Mononuclear cell (primary cell): Measurements from ENCODE around the gene ASMTL. TPM values are rescaled to one million over a fixed set of nuclear protein-coding genes. Genes with fewer than 3 reads are reported as not detected.
"Not testable (repeated sequence)": the region's sequence is repeated elsewhere in the genome, so short reads cannot be mapped to it uniquely, and the experiment has no call there.

Source experiments
- H3K27me3 ChIP-seq: 2 replicates; pipeline ENCODE4 v1.6.0; 2011; ENCODE audit warnings: low read length, control low read depth; ENCODE audit not compliant: insufficient read depth
- H3K4me1 ChIP-seq: 2 replicates; pipeline ENCODE4 v1.5.1; 2011; ENCODE audit warnings: mild to moderate bottlenecking, low read length, control low read depth; ENCODE audit not compliant: insufficient read depth
- H3K4me3 ChIP-seq: 2 replicates; pipeline ENCODE4 v1.5.1; 2011; ENCODE audit warnings: mild to moderate bottlenecking, low read length, moderate library complexity
- H3K9me3 ChIP-seq: 2 replicates; pipeline ENCODE4 v1.5.1; 2011; ENCODE audit warnings: low read depth, mild to moderate bottlenecking, control low read depth, low read length
- total RNA-seq: library from RNA; depleted of rRNA; stranded (reverse); fragments of >200 nt; gene quantifications from one replicate; pipeline ENCODE4 v1.2.3, GENCODE V29; 2012

Gene ASMTL, protein sequence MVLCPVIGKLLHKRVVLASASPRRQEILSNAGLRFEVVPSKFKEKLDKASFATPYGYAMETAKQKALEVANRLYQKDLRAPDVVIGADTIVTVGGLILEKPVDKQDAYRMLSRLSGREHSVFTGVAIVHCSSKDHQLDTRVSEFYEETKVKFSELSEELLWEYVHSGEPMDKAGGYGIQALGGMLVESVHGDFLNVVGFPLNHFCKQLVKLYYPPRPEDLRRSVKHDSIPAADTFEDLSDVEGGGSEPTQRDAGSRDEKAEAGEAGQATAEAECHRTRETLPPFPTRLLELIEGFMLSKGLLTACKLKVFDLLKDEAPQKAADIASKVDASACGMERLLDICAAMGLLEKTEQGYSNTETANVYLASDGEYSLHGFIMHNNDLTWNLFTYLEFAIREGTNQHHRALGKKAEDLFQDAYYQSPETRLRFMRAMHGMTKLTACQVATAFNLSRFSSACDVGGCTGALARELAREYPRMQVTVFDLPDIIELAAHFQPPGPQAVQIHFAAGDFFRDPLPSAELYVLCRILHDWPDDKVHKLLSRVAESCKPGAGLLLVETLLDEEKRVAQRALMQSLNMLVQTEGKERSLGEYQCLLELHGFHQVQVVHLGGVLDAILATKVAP
- 12.7 TPM for total RNA-seq

DNA sequence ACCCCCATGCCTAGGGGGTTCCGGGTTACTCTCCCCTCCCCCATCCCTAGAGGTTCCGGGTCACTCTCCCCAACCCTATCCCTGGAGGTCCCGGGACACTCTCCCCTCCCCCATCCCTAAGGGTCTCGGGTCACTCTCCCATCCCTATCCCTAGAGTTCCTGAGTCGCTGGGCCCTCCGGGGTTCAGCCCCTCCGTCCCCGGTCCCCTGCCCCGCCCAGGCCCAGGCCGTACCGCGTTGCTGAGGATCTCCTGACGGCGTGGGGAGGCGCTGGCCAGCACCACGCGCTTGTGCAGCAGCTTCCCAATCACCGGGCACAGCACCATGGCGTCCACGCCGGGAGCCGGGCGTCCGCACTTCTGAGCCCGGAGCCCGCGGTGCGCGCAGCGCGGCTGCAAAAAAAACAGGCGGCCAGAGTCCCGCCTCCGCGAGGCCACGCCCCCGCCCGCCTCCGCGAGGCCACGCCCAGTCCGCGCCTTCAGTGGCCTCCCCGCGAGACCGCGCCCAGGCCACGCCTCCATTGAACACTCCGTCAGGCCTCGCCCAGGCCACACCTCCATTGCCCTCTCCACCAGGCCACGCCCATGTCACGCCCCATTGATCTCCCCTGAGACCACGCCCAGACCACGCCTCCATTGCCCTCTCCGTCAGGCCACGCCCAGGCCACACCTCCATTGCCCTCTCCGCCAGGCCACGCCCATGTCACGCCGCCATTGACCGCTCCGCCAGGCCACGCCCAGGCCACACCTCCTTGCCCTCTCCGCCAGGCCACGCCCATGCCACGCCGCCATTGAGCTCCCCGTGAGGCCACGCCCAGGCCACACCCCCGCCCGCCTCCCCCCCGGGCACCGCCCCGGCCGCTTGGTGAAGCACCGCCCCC is at the start of gene ASMTL:
TSS of gene ASMTL (minus strand) at position 394 of the 879 bp plus-strand sequence. CDS start at position 325, 69 bp downstream.
- H3K27me3 ChIP-seq: no peaks in the 10 kb centered on the region
- H3K4me1 ChIP-seq: peaks cover 20% of the 10 kb centered on the region
- peak within 1 kb of the TSS; percentile 75 for H3K4me3 ChIP-seq
- H3K9me3 ChIP-seq: peaks cover 4% of the 10 kb centered on the region

DNA sequence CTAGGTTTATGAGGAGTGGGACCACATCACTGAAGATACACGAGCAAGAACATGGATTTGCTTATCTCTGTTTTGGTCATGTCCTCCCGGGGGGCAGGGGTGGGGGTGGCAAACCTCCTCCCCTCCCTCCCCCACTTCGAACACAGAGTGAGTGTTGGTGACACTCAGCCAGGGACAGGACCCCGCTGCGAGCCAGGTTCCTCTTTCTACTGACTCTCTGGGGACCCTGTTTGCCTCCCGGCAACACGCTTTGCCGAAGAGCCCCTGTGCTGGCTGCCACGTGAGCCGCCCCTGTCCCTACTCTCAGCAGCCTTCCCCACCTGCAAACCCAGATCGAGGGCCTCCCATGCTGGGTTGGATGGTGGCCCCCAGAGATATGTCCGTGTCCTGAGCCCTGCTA is 49.5 kb upstream of the ASMTL start:
- no peak overlapping the region for H3K4me3 ChIP-seq
- H3K27me3 ChIP-seq: no peaks in the 10 kb centered on the region
- H3K4me1 ChIP-seq: peaks cover 69% of the 10 kb centered on the region
- no peaks in the 10 kb centered on the region for H3K9me3 ChIP-seq

DNA sequence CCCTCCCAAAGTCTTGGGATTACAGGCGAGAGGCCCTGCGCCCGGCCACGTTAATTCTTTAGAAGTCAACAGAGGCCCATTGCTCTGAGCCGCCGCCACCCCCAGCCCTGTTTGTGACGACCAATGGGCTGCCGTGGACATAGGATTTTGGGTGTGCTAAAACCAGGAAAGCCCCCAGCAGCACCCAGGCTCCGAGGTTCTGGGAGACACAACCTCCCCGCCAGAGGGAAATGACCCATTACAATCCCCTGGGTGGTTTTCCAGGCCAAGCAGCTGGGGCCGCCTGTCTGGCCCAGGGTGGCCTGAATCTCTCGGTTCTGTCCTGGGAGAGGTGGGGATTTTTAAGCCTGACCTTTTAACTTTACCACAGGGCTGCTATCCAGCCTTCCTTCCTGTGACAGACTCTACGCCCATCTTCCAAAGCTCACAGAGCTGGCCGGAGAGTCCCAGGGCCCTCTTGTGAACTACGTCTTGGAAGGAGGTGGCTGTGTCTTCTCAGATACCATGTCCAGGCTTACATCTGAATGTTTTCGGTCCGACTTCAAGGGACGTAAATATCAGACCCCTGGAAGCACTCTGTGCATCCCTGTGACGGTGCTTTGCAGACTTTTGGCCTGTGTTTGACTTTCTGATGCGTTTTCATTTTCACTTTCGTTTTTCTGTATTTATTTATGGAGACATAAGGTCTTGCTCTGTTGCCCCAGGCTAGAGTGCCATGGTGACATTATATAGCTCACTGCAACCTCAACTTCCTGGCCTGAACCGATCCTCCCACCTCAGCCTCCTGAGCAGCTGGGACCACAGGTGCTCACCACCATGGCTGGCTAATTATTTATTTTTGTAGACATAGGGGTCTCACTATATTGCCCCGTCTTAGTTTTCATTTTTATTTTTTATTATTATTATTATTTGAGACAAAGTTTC is 48.3 kb upstream of the ASMTL start:
- Histone ChIP-seq H3K27me3 (no peaks in the 10 kb centered on the region), H3K4me1 (peaks cover 60% of the 10 kb centered on the region), H3K4me3 (no peak overlapping the region), H3K9me3 (no peaks in the 10 kb centered on the region)

DNA sequence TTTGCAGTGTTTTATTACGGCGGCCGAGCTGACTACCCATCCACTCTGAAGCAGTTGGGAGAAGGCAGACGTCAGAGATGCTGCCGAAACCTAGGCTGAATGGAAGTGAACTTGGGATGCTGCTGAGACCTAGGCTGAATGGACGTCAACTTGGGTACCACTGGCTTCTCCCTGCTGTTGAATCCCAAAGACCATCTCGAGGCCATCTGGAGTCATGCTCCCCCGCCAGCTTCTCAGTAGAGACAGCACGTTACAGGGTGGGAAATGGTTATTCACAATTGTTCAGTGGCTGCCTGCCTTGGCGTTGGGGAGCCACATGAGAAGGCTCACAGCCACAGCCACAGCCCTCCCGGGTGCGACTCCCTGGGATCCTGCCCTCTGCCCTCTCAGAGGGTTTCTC is 43.4 kb upstream of the ASMTL start:
- peaks cover 26% of the 10 kb centered on the region for H3K4me1 ChIP-seq
- H3K27me3 ChIP-seq: no peaks in the 10 kb centered on the region
- no peaks in the 10 kb centered on the region for H3K9me3 ChIP-seq
- no peak overlapping the region for H3K4me3 ChIP-seq

DNA sequence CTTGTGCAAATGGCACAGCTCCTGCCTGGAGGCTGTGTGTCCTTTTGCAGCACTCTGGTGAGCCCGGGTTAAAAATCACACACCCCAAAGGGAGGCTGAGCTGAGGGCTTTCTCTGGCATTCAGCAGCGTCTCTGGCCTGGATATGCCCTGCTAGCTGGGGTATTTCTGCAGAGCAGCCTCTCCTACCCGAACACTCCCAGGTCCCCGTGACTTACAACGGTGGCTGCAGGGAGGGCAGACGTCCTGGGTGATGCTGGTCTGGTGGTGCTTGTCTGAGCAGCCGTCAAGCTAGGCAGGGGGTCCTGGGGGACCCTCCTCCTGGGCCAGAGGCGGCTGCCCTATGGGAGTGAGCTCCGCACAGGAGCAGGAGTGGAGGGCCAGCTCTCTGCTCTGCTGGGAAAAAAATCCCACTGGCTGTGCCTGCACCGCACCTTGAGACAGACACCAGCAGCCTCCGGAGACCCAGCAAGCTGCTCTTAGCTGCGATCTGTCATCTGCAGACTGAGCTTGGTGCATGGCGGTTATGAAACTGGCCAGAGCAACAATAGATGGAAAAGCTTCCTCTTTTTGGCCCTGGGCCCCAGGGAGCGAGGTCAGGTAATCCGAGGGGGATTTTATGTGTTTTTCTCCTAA is 41.3 kb upstream of the ASMTL start:
- Histone ChIP-seq H3K27me3 (no peaks in the 10 kb centered on the region), H3K4me3 (no peak overlapping the region), H3K4me1 (peaks cover 18% of the 10 kb centered on the region), H3K9me3 (no peaks in the 10 kb centered on the region)

DNA sequence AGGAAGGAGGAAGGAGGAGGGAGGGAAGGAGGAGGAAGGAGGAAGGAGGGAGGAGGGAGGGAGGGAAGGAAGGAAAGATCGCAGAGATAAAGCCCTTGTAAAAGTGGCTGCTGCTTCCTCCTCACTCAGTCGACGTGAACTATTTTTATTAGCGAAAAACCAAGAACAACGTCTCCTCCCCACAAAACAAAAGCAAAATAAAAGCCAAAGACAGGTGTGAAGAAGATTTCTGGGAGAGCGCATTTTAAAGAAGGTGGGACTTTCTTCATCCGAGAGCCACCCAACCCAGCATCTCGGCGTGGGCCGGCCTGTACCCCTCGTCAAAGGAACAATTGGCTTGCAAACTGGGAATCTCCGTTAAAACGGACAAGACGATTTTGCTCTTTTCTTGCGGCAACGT is 40.7 kb upstream of the ASMTL start:
- H3K27me3 ChIP-seq: no peaks in the 10 kb centered on the region
- peaks cover 18% of the 10 kb centered on the region for H3K4me1 ChIP-seq
- no peaks in the 10 kb centered on the region for H3K9me3 ChIP-seq
- no peak overlapping the region for H3K4me3 ChIP-seq

DNA sequence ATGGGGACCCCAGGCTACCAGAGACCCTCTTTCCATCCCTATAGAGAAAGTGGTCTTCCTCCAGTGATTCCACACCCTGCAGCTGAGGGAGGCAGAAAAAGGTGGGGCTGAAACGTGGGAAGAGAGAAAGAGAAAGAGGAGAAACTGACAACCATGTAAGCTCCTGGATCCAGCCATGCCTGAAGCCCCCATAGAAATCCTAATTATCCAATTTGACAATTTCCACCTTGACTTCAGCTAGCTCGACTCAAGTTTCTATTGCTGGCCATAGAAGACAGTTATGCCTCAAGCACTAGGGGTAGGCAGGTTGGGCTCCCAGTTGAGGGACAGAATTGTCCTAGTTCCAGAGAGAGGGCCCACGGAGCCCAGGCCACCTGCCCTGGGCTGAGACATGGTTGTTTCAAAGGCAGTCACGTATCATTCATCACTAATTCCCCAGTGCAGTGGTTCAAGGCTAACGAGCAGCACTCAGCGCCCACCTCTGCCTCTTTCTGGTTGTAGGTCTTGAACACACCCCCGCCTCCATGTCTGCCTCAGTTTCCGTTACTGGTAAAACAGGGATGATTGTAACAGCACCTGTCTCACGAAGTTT is 39.8 kb upstream of the ASMTL start:
- peaks cover 18% of the 10 kb centered on the region for H3K4me1 ChIP-seq
- H3K9me3 ChIP-seq: no peaks in the 10 kb centered on the region
- H3K4me3 ChIP-seq: no peak overlapping the region
- H3K27me3 ChIP-seq: no peaks in the 10 kb centered on the region

DNA sequence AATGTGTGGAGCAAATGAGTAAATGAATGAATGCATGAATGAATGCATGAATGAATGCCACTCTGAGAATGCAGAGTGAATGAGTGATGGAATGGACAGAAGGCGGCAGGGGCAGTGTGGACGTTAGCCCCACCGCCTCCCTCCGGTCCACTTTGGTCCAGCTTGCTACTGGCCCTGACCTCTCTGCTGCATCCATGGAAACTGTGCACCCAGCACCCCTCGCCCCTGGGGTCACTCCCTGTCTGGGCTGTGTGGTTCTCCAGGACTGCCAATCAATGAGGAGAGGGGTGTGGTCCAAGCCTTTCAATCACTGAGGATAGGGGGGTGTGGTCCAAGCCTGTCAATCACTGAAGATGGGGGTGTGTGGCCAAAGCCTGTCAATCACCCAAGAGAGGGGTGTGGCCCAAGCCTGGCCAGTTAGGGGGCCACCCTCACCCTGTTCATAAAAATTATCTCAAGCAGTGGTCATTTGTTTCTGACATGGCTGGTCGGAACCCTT is 39.2 kb upstream of the ASMTL start:
- H3K4me1 ChIP-seq: peaks cover 21% of the 10 kb centered on the region
- H3K4me3 ChIP-seq: no peak overlapping the region
- no peaks in the 10 kb centered on the region for H3K9me3 ChIP-seq
- H3K27me3 ChIP-seq: no peaks in the 10 kb centered on the region

DNA sequence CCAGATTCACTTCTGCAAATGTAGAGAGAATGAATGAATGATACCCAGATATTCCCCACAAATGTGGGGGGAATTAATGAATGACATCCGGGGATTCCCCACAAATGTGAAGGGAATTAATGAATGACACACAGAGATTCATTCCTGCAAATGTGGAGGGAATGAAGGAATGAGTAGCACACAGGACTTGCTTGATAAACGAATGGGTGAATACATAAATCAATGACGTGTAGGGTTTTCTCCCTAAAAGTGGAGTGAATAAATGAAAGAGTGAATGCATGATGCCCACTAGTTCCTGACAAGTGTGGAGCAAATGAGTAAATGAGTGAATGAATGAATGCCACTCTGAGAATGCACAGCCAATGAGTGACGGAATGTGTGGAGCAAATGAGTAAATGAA is 38.5 kb upstream of the ASMTL start:
- H3K27me3 ChIP-seq, H3K4me3 ChIP-seq, H3K9me3 ChIP-seq: not testable (repeated sequence)
- H3K4me1 ChIP-seq: peaks cover 24% of the 10 kb centered on the region

DNA sequence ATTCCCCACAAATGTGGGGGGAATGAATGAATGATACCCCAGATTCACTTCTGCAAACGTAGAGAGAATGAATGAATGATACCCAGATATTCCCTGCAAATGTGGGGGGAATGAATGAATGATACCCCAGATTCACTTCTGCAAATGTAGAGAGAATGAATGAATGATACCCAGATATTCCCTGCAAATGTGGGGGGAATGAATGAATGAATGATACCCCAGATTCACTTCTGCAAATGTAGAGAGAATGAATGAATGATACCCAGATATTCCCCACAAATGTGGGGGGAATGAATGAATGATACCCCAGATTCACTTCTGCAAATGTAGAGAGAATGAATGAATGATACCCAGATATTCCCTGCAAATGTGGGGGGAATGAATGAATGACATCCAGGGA is 38.0 kb upstream of the ASMTL start:
- H3K4me1 ChIP-seq: peaks cover 21% of the 10 kb centered on the region
- not testable (repeated sequence) for H3K4me3 ChIP-seq, H3K9me3 ChIP-seq, H3K27me3 ChIP-seq

DNA sequence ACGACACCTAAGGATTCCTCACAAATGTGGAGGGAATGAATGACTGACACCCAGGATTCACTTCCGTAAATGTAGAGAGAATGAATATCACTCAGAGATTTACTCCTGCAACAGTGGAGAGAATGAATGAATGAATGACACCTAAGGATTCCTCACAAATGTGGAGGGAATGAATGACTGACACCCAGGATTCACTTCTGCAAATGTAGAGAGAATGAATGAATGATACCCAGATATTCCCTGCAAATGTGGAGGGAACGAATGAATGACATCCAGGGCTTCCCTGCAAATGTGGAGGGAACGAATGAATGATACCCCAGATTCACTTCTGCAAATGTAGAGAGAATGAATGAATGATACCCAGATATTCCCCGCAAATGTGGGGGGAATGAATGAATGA is 36.6 kb upstream of the ASMTL start:
- peaks cover 27% of the 10 kb centered on the region for H3K4me1 ChIP-seq
- not testable (repeated sequence) for H3K4me3 ChIP-seq, H3K27me3 ChIP-seq, H3K9me3 ChIP-seq

DNA sequence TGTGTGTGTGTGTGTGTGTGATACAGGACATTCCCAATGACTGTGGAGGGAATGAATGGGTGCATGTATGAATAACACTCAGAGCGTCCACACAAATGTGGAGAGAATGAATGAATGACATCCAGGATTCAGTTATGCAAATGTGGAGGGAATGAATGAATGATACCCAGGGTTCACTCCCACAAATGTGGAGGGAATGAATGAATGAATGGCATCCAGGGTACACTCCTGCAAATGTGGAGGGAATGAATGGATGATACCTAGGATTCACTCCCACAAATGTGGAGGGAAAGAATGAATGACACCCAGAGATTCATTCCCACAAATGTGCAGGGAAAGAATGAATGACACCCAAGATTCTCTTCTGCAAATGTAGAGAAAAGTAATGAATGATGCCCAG is 36.0 kb upstream of the ASMTL start:
- Histone ChIP-seq H3K4me3 (no peak overlapping the region), H3K27me3 (no peaks in the 10 kb centered on the region), H3K4me1 (peaks cover 27% of the 10 kb centered on the region), H3K9me3 (no peaks in the 10 kb centered on the region)

DNA sequence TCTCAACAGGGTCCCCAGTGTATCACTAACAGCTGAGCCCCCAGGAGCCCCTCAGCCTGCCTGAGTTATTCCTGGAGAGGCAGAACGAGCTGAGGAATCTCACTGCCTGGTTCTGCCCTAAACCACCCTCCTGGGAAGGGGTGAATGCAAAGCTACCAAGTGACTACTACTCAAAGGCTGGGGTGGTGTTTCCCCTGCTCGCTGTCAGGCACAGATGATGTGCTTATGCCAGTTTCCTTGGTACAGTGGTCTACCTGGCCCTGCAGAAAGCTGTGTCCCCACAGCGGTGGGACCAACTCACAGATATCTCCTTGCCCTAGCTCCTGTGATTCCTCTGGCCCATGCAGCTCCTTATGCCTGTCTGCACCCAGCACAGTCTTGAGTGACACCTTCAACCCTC is 35.4 kb upstream of the ASMTL start:
- Histone ChIP-seq H3K4me3 (no peak overlapping the region), H3K4me1 (peaks cover 28% of the 10 kb centered on the region), H3K27me3 (no peaks in the 10 kb centered on the region), H3K9me3 (no peaks in the 10 kb centered on the region)

DNA sequence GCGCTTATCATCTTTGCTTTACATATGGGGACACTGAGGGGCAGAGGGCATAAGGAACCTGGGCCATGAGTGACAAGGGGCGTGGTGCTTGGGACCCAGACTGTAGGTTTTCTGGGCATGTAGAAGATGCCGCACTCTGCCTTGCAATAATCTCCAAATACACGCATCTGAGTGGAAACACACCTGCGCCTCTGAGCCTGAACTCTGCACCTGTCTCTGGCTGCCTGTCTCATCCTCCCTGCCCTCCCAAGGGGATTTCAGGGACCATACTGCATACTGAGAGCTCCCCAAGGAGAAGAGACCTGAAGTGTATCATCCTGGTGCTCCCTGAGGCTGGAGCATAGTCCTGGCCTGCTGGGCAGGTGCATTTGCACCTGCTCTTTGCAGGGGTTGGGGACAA is 34.7 kb upstream of the ASMTL start:
- Histone ChIP-seq H3K27me3 (no peaks in the 10 kb centered on the region), H3K4me1 (peaks cover 32% of the 10 kb centered on the region), H3K4me3 (no peak overlapping the region), H3K9me3 (no peaks in the 10 kb centered on the region)
